ACHN (cell line): ENCODE measurements around the gene FKBP1B.
A peak's percentile ranks its signal among the peaks of the same experiment; 100 is the strongest.
"Not testable (repeated sequence)": the region's sequence is repeated elsewhere in the genome, so short reads cannot be mapped to it uniquely, and the experiment has no call there.

Source experiments
- DNase-seq: peaks from one replicate; pipeline ENCODE4 v3.0.0-alpha.2; 2015
- in situ Hi-C: cut with HindIII; loops from 2 replicates; pipeline ENCODE4 v1.10.0; 2017; ENCODE audit warnings: low sequenced_read_pairs, low pct_ligation_motif_present, low pct_unique_long_range_greater_than_20kb

Gene FKBP1B

DNA sequence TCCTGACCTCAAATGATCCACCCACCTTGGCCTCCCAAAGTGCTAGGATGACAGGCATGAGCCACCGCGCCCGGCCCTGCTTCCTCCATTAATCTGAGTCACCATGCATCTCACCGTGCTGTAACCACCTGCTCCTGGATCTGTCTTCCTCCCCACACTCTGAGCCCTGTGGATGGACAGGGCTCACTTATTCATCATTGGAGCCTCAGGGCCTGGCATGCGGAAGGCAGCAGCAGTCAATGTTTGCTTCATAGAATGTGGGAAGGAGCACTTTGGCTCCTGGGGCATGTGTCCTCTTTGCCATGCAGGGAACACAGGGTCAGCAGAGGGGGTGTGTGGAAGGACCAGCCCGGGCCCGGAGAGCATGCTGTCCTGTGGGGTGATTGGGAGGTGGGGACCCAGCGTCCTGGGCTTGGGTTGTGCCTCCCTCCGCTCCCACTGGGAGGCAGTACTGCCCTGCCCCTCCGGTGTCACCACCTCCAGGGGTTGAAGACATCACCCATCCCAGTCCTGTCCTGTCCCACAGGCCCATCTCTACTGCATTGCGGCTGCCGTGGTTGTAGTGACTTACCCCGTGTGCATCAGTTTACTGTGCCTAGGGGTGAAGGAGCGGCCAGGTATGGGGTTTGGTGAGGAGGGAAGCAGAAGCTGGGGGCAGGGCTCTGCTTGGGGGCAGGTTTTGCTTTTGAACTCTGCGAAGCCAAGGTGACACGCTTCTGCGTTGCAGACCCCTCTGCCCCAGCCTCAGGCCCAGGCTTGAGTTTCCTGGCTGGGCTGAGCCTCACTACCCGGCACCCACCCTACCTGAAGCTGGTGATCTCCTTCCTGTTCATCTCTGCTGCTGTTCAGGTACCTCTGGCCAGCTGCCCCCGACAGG lies 28.2 kb upstream of the FKBP1B start:
- DNase-seq = peak; percentile 17
- in situ Hi-C loops = no loop called here

DNA sequence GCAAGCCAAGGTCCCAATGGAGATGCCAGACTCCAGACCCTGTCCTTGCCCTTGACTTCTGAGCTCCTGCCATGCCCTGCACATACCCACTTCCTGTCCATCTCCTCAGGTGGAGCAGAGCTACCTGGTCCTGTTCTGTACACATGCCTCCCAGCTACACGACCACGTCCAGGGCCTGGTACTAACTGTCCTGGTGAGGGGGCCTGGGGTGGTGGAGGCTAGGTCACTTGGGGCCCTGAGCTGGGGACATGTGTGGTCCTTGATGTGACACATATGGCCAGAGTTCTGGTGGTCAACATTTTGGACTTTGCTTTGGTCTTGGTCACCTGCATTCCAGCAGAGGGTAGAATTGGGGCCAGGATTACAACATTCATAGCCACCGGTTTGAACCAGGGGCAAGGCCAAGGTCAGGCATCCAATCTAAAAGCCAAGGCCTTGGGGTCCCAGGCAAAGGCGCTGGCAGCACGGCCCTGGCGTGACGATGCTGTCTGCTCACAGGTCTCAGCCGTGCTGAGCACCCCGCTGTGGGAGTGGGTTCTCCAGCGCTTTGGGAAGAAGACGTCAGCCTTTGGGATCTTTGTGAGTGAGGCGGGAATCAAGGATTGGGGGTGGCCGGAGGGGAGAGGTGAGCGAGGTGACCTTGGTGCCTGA lies 27.1 kb upstream of the FKBP1B start:
- no peak for DNase-seq
- in situ Hi-C loops = no loop called here

DNA sequence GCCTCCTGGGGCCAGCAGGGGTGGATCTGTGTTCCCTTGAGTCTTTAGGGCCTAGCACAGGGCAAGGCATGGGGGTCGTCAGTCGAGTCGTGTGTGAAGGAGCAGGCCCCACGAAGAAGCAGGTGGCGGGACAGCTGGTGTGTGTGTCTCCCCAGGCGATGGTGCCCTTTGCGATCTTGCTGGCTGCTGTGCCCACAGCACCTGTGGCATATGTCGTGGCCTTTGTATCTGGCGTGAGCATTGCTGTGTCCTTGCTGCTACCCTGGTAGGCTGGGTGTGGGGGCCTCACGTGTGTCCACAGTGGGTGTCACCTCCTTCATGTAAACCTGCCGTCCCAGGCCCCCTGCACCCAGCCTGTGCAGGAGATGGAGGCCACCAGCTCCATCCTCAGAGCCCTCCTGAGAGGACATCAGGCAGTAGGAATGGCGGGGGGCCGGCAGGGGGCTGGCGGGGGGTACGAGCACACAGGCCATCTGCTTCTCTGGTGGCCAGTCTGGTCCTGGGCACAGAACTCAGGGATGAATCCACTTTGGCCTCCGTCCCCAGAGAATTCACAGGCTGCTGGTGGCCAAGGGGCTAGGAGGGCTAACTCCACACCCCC lies 26.5 kb upstream of the FKBP1B start:
- in situ Hi-C loops = no loop called here
- DNase-seq = no peak

DNA sequence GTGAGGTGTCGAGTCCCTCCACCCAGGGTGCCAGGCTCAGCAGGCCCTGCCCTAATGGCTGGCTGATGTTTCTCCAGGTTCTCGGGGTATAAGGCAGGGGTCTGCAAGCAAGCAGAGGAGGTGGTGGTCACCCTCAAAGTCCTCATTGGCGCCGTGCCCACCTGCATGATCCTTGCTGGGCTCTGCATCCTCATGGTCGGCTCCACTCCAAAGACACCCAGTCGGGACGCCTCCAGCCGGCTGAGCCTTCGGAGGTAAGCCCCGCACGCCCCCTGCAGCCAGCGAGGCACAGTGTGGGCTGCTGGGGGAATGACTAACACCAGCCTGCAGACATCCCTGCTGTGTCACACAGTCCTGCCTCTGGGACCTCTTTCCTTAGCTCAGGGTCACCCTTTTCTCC lies 25.5 kb upstream of the FKBP1B start:
- no peak for DNase-seq
- in situ Hi-C loops = no loop called here

DNA sequence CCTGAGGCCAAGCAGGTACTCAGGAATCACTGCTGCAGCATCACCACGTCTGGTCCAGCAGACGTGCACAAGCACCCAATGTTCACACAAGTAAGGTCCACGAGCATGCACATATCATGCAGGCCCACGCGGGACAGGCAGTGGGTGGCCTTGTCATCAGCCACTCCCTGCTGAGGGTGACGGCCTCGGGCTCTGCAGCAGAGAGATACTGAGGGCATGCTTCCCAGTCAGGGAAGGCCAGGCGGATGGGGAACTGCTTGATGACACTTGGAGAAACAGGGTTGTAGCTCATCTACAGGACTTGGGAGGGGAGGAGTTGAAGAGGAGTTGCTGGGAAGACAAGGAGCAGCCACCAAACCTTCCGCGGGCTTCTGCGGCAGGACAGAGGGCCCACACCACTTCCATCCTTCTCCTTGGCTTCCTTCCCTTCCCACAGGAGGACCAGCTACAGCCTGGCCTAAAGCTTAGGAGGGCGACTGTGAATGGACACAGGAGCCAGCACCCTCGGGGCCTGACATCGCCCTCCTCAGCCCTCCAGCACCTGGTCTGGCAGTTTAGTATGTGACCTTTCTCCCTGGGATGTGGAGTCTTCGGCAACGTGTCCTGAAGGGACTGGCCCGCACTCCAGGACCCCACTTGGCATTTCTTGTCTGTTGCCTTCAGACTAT lies 24.4 kb upstream of the FKBP1B start:
- in situ Hi-C loops = no loop called here
- no peak for DNase-seq

DNA sequence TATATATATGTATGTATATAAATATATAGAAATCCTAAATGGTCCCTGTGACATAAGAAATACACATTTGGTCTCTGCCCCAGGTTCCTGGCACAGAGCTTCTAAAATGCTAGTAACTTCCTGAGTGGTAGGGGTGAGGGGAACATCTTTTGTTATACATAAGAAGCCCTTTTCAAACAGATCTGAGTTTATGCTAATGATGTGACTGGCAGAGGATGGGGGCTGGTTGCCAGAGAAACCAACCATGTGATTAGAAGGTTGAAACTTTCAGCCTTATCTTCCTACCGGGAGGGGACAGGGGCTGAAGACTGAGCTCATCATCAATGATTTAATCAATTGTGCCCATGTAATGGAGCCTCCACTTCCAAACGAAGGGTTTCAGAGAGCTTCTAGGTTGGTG lies 23.3 kb upstream of the FKBP1B start:
- in situ Hi-C loops = no loop called here
- DNase-seq = no peak

DNA sequence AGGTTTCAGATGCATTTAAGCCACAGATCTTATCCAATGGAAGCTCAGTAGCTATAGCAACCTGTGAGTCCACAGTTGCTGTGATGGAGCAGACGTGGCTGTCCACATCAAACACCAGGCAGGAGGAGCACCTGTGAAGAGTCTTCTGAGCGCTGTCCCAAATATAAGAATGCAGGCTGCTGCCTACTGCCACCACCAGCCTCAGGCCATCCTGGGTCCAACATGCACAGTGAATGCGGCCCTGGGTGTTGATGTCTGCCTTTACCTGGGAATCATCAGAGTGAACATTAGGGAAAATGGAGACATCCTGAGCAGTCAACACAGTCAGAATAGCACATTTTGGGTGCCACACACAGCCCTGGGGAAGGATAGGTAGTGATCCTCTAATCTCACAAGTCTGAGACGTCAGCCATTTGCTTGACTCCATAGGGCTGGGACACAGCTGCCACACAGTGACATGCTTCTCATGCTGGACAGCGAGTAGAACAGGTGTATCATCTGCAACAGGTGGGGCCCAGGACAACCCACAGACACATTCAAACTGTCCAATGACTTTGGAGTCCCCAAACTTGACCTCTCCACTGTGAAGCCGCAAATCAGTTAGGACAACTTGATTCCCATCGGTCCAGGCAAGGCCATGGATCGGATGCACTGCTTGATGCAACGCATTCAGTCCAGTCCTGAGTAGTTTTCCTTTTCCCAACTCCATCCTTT lies 10.6 kb upstream of the FKBP1B start:
- in situ Hi-C loops = no loop called here
- no peak for DNase-seq

DNA sequence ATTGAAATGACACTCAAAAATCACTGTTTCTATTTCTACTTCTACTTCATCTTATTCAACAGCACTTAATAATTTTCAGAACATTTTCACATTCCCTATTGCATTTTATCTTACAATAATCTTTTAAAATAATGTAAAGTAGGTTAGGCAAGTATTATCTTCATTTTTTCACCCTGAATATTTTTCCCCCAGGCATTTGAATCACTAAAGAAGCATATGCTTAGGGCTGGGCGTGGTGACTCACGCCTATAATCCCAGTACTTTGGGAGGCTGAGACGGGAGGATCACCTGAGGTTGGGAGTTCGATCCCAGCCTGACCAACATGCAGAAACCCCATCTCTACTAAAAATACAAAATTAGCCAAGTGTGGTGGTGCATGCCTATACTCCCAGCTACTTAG lies 9.0 kb upstream of the FKBP1B start:
- DNase-seq = no peak

DNA sequence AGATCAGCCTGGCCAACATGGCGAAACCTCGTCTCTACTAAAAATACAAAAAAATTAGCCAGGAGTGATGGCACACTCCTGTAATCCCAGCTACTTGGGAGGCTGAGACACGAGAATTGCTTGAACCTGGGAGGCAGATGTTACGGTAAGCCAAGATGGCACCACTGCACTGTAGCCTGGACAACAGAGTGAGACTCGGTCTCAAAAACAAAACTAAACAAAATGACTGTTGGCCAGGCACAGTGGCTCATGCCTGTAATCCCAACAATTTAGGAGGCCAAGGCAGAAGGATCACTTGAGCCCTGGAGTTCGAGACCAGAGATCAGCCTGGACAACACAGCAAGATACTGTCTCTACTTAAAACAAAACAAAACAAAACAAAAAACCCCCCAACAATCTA lies 6.4 kb upstream of the FKBP1B start:
- DNase-seq, in situ Hi-C loops: not testable (repeated sequence)

More for the DNA sequence above, 9.0 kb upstream of the FKBP1B start:
- in situ Hi-C loops = no loop called here

DNA sequence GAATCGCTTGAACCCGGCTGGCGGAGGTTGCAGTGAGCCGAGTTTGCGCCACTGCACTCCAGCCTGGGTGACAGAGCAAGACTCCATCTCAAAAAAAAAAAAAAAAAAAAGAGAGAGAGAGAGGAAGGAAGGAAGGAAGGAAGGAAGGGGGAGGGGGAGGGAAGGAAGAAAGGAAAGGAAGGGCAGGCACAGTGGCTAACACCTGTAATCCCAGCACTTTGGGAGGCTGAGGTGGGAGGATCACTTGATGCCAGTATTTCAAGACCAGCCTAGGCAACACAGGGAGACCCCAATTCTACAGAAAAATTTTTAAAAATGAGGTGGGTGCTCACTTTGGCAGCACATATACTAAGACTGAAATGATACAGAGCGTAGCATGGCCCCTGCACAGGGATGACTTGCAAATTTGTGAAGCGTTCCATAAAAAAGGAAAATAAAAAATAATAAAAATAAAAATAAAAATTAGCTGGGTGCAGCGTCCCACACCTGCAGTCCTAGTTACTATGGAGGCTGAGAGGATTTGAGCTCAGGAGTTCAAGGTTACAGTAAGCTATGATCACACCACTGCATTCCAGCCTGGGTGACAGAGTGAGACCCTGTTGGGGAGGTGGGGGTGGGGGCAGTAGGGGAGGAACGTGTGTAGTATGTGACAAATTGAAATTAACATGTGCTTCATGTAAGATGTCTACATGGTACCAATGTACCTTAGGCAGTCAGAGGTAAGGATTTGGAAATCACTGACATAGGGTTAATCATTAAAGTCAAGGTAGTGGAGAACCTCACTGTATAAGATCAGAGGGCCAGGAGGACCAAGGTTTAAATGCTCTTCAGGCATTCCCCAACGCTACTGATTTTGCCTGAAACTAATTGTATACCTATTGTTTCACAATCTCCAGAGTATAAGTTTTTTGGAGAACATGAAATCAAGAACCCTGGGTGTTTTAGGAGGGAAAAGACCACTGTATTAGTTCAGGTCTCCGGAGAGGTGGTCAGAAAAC lies 3.7 kb upstream of the FKBP1B start:
- DNase-seq = no peak
- in situ Hi-C loops = no loop called here

DNA sequence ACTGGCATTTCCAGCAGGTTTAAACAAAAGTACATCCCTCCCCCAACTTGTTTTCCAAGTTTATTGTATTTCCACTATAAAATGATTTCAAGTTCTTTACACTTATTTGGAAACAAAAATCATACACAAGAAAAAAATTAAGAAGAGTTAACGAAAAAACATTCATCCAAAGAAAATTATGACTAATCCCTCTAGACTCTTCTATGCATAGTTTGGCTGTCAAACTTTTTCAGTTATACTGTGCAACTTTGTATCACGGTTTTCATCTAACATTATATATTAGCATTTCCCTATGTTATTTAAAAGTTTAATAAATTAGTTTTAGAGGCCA lies 3.0 kb upstream of the FKBP1B start:
- no peak for DNase-seq
- in situ Hi-C loops = no loop called here

DNA sequence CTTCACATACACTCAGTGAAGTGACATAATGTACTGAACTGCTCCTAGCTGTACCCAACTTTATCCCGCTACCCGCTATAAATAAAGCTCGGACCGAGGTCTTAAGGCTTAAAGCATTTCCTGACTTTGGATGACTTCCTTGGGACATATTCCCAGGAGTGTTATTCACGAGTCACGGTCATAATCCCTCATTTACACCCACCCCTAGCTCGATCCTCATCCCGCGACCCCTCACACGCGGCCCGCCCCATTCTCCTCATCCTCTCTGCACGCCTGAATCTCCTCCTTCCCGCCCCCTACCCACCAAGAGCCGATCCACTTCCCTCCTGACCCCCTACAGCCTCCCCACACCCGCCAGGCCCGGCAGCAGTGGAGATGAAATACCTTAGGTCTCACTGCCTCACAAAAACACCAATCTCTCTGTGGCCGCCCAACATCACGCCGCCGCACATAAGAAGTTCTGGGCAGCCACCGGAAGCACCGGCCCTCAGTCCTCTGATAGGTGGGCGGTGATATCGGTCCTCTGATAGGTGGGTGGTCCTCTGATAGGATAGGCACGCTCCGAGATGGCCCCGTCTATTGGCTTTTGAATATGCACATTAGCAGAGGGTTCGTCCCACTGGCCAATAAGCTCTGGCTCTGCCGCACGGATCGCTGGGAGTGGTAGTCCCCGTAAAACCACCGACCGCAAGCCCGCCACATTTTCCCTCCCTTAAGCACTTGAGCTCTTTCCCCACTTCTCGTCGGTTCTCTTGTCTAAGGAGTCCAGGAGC lies 2.4 kb upstream of the FKBP1B start, which contains the start of gene WDCP:
Gene WDCP, minus strand, starts transcription at position 462 of the 773 bp plus-strand sequence. CDS start 7,897 bp downstream, outside the sequence.
- in situ Hi-C loops = no loop called here
- DNase-seq = peak; percentile 99

DNA sequence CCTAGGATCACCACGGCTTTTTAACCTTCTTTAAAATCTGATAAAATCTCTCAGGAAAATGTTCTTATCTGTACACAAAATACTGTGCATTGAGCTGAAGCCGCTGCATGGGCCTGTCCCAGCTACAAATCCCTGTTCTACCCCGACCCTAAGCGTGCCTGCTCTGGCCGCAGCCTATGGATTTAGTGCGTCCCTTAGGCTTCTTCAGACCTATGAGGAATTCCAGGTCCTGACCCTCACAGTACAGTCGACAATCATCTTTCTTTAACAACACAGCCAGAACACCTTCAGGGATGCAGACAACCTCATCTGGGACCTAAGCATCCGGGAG lies 1.9 kb upstream of the FKBP1B start:
- DNase-seq = no peak
- in situ Hi-C loops = no loop called here

DNA sequence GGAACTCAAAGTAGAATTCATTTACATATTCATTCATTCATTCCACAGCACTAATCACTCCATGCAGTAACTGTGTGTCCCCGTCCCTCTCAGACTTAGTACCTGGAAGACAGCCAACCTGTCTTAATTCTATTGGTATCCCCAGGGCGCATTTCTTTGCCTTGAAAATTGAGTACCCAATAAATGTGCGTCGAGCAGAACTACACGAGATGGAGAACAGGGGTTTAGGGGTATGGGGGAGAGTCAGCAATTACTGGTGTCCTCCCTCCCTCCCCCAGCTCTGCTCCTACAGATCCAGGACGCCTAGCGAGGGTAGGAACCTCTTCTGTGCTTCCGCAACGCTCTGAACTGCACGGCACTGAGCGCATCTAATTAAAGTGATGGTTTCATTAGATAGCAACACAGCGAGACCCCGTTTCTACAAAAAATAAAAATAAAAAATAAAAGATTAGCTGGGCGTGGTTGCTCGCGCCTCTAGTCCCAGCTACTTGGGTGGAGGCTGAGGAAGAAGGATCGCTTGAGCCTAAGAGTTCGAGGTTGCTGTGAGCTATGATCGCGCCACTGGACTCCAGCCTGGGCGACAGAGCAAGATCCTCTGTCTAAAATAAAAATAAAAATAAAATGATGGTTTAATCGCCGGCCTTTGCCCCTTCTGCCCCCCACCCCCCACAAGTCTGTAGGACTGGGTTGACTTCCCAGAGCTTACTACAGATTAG lies 614 bp upstream of the FKBP1B start:
- DNase-seq = no peak
- in situ Hi-C loops = no loop called here

DNA sequence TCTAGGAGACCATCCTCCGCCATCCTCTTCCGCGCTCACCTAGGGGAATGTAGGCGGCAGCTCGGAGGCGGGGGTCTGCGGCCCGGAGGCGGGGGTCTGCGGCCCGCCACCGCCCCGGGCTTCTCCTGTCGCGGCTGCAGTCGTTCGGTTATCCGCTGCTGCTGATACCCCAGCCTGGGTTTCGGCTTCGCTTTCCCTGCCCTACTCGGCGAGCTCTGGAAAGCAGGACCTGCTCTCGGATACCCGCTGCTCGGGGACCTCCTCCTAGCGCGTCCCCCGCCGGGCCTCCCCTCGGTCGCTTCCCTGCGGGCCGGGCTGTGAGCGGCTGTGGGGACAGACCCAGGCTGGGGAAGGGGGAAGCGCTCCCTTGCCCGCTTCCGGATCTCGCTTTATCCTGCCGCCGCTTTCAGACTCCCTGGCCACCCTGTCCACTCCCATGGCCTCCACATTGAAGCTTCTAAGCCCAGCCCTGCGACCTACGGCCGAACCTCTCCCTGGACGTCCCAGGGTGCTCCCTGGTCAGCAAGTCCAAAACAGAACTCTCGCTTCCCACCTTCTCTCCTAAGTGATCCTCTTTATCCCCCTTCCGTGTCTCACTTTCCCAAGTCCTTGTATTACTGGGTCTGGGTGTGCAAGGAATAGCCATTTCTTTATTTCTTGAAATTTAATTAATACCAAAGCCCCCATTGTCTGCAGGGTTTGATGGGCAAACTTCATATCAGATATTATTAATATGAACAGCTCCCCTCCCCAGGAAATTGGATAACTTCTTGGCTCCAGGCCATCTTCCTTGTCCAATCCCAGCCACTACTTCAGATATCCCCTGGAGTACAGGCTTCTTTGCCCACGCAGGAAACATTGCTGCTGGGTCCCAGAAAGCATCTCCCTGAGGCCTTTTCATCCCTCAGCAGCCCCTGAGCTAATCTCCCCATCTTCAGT lies 769 bp downstream of the FKBP1B start:
- in situ Hi-C loops = no loop called here
- no peak for DNase-seq
